ENCODE measurements around the gene KIAA1755.

The KIAA1755 gene

DNA sequence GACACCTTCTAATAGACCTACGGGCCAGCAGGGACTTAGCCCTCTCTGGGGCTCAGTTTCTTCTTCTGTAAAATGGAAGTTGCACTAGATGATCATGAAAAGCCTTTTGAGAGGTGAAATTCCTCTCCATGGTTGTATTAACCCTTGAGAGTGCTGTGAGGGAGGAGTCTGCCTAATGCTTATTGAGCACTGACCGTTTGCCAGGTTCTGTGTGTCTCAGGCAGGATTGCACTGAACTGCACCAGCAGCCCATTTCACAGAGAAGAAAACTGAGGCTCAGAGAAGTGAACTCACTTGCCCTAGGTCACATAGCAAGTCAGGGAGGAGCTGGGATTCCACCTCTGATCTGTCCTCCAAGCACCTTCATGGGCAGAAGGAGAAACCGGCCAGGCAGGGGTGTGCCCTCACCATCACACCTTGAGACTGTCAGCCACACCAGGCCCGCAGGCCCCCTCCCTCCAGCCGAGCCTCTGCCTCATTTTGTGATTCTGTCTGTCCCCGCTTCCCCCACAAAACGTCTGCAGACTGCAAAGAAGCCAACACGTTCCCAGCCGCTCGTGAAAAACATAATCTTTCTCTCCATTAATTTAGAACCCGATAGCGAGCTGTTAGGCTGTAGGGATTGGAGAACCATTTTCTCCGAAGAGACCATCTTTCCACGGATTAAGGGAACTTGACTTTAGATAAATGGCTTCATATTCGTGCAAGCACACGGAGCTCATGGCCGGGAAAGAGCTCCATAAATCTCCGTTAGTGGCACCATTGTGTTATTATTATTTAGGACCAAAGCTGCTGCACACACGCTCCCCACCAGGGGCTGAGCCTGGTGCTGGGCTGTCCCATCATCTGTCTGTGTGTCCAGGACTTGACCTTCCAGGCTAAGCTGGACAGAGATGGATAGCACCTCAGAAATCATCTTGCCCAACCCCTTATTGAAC is 46.0 kb downstream of the KIAA1755 start:
- DNase-seq (ENCODE audit: low read depth in 1 of 2, low spot score in 1 of 2): no peak
- in situ Hi-C loops (cut with HindIII; ENCODE audit: low pct_unique_long_range_greater_than_20kb, low sequenced_read_pairs): no loop called here
- no peak for TF ChIP-seq JUND (IDR thresholded peaks at IDR 0.05; ENCODE audit: low read depth)

DNA sequence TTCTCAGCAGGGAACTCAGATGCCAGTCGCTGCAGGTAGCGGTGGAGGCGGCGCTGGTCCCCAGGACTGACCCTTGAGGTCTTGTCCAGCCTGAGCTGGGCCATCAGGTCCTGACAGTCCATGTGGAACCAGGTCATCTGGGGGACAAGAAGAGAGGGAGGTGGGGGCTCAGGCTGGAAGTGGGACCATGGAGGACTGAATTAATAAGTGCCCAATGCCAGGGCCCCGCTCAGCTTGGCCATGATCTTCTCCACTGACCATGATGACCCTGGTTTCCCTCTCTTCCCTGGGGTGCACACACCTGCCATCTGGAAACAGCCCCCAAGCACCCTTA is 47.0 kb downstream of the KIAA1755 start:
- in situ Hi-C loops (cut with HindIII; ENCODE audit: low pct_unique_long_range_greater_than_20kb, low sequenced_read_pairs): no loop called here
- no peak for DNase-seq (ENCODE audit: low read depth in 1 of 2, low spot score in 1 of 2)
- no peak for TF ChIP-seq JUND (IDR thresholded peaks at IDR 0.05; ENCODE audit: low read depth)

DNA sequence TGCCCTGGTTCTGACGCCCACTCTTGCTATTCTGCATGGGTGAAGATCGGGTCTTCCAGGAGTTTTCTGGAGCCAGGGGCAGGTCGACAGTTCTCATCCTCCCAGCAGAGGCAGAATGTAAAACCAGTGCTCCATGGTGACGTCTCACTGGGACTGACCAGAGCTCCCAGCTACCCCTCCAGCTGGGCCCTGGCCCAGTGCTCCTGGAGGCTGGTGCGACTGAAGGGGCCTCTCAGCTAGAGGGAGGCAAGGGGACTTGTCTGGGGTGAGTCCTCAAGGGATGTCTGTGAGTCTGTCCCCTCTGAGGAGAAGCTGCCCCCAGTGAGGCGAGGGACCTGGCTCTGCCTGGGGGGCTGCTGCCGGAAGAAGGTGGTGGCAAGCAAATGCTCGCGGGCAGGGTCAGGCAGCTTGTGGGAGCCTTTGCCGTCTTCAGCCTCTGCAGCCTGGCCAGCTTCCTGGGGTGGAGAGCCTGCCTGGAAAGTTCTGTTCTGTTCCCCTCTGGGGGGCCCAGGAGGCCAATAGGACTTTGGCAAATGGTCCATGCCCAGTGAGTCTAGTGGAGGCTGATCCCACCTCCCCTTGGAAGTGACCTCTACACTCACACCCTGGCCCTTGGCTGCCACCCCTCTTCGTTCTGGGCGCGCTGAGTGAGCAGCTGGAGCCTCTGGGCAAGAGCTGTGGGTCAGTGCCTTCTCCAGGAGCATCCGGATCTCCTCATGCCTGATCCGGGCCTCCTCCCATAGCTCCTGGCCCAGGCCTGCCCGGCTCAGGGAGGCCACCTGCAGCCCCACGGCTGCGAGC is 47.5 kb downstream of the KIAA1755 start:
- DNase-seq (ENCODE audit: low read depth in 1 of 2, low spot score in 1 of 2): no peak
- TF ChIP-seq JUND (IDR thresholded peaks at IDR 0.05; ENCODE audit: low read depth): no peak
- in situ Hi-C loops (cut with HindIII; ENCODE audit: low pct_unique_long_range_greater_than_20kb, low sequenced_read_pairs): no loop called here

DNA sequence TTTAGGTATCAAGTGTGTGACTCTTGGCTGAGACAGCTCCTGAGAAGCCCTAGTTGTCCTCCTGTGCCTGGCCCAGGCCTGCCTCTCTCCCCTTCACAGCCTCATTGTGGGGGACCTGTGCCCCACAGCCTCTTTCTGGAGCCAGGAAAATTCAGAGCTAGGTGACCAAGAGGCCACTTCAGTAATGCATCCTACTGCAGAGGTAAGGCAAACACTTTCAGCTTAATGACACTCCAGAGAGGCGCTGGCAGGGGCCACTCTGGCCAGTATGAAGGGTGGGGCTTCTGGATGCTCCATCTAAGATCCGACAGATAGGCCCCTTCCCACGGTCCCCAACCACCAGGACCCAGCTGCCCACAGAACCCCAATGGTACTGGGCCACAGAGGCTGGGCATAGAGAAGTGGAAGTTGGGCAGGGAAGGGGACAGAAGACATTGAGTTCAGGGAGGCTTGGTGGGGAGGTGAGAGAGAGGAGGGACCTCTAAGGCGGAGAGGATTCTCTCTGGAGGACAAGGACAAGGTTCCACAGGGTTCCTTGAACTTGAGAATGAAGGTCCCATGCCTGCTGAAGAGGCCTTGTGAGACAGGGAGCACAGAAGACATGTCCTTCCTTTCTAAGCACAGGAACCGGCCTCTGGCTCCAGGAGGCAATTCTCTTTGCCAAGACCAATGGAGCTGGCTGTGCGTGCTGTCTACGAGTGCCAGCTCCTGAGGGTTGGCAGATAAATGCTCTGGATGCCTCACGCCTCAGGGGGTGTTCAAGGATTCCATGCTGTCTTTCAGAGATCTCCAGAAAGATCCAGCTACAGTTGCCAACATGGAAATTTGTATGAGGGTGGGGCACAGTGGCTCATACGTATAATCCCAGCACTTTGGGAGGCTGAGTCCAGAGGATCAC is 49.1 kb downstream of the KIAA1755 start:
- no peak for DNase-seq (ENCODE audit: low read depth in 1 of 2, low spot score in 1 of 2)
- in situ Hi-C loops (cut with HindIII; ENCODE audit: low pct_unique_long_range_greater_than_20kb, low sequenced_read_pairs): no loop called here
- no peak for TF ChIP-seq JUND (IDR thresholded peaks at IDR 0.05; ENCODE audit: low read depth)

DNA sequence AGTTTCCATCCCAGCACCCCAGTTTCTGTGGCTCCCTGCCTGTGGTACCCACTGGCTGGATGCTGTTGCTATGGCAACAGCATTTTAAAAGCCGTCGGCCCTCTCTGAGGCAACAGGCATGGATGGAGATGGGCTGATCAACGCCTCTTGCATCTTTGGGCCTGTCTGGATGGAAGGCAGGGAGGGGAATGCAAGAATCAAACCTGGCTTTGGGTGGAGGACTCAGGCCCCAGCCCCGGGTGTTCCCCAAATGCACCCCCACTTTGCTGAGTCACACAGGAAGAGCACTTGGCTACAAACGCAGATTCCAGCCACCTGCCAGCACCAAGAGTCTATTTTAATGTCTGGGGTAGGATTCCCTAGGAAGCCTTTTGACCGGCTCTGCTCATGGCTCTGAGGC is 49.8 kb downstream of the KIAA1755 start:
- DNase-seq (ENCODE audit: low read depth in 1 of 2, low spot score in 1 of 2): no peak
- in situ Hi-C loops (cut with HindIII; ENCODE audit: low pct_unique_long_range_greater_than_20kb, low sequenced_read_pairs): no loop called here
- TF ChIP-seq JUND (IDR thresholded peaks at IDR 0.05; ENCODE audit: low read depth): no peak

DNA sequence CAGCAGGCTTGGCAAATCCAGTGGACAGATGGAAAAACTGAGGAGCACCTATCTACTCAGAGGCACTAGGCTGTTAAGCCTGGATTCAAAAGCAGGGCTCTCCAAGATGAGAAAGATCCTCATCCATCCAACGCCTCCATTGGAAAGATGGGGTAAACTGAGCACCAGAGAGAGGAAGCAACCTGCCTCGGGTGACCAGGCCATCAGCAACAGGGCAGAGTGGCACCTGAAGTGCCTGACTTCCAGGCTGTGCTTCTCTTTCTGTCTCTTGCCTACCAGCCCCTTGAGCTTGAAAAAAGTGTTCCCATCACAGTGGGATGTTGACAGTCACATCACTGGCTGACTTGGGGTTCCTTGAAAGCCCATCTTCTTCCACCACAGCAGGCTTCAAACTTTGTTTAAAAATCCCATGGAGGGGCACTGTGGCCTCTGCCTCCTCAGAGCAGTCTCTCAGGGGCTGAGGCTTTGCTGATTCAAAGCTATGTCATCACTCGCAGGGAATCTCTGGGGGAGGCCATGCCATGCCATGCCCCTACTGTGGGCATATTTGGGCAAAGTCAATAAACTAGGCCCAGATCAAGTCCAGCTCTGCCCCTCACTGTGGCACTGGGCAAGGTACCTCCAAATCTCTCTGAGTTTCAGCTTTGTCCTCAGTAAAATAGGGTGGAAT is 50.7 kb downstream of the KIAA1755 start:
- in situ Hi-C loops (cut with HindIII; ENCODE audit: low pct_unique_long_range_greater_than_20kb, low sequenced_read_pairs): no loop called here
- DNase-seq (ENCODE audit: low read depth in 1 of 2, low spot score in 1 of 2): no peak
- TF ChIP-seq JUND (IDR thresholded peaks at IDR 0.05; ENCODE audit: low read depth): no peak

DNA sequence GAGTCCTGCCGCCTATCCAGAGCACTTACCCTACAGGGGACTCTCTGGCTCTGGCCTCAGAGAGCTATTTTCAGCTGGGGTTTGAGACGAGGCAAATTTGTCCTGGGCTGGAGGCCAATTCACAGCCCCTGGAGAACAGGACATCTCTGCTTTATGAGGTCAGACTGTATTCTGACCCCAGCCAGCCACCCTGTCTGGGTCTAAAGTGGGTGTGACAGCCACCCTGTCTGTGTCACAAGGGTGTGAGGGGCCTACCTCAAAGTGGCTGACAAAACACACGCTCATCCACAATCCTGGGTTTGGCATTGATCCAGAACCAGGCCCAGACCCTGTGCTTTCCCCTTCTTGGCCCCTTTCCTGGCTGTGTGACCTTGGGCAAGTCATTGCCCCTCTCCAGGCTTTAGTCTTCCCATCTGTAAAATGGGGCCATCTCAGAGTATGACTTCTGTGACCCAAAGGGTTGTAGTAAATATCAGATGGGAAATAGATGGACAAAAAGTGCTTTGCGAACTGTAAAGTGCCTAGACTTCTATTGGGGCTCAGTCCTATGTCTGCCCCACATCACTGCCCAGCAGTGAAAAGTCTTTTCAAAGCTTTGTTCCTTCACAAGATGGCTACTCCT is 51.4 kb downstream of the KIAA1755 start:
- no peak for TF ChIP-seq JUND (IDR thresholded peaks at IDR 0.05; ENCODE audit: low read depth)
- in situ Hi-C loops (cut with HindIII; ENCODE audit: low pct_unique_long_range_greater_than_20kb, low sequenced_read_pairs): no loop called here
- no peak for DNase-seq (ENCODE audit: low read depth in 1 of 2, low spot score in 1 of 2)

DNA sequence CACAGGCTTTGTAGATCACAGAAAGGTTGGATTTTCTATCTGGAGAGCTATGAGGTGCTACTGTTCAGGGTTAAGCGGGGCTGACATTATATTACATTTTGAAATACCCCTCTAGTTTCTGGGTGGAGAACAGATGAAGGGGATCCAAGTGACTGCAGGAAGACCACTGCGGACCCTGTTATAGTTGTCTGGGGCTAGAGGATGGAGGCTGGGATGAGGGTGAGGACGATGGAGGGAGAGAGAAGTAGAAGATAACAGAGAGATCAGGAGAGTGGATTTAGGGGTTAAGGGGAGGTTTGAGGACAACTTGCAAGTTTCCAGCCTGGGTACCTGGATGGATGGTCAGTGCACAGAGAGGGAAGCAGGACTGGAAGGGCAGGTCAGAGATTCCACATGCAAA is 52.0 kb downstream of the KIAA1755 start:
- in situ Hi-C loops (cut with HindIII; ENCODE audit: low pct_unique_long_range_greater_than_20kb, low sequenced_read_pairs): no loop called here

DNA sequence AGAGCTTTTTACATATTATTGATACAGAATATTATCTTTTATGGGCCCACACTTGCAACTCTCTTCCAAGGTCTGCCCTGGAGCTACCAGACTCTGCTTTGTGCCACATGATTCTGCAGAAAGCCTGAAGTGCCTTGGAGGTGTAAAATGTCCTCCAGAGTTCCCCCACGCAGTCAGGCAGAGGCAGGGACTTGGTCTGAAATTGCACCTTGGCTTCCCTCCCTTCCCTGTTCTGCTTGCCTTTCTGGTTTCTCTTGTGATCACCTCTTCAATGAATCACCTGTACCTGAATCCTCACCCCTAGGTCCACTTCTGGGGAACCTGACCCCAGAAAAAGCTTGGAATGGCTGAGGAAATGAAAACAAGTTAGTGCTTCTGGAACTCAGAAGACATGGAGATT is 52.4 kb downstream of the KIAA1755 start:
- DNase-seq (ENCODE audit: low read depth in 1 of 2, low spot score in 1 of 2): no peak
- TF ChIP-seq JUND (IDR thresholded peaks at IDR 0.05; ENCODE audit: low read depth): no peak
- in situ Hi-C loops (cut with HindIII; ENCODE audit: low pct_unique_long_range_greater_than_20kb, low sequenced_read_pairs): no loop called here

More for the DNA sequence above, 52.0 kb downstream of the KIAA1755 start:
- TF ChIP-seq JUND (IDR thresholded peaks at IDR 0.05; ENCODE audit: low read depth): no peak
- DNase-seq (ENCODE audit: low read depth in 1 of 2, low spot score in 1 of 2): no peak

DNA sequence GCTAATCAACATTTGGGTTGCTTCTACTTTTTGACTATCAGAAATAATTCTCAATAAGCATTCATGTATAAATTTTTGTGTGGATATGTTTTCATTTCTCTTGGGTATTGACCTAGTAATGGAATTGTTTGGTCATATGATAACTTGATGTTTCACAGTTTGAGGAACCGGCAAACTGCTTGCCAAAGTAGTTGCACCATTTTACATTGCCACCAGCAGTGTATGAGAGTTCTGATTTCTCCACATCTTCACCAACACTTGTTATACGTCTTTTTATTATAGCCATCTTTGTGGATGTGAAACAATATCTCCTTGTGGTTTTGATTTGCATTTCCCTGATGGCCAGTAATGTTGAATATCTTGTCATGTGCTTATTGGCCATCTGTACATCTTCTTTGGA is 52.9 kb downstream of the KIAA1755 start:
- no peak for DNase-seq (ENCODE audit: low read depth in 1 of 2, low spot score in 1 of 2)
- no peak for TF ChIP-seq JUND (IDR thresholded peaks at IDR 0.05; ENCODE audit: low read depth)

DNA sequence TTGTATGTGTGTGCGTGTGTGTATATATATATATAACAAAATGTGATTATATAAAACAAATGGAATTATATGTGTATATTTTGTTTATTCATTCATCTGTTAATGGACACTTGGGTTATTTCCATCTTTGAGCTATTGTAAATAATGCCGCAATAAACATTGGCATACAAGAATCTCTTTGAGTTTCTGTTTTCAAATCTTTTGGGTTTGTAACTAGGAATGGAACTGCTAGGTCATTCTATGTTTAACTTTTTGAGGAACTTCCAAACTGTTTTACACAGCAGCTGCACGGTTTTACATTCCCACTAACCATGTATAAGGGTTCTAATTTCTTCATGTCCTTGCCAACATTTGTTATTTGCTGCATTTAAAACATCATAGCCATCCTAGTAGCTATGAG is 55.5 kb downstream of the KIAA1755 start:
- no peak for DNase-seq (ENCODE audit: low read depth in 1 of 2, low spot score in 1 of 2)
- in situ Hi-C loops (cut with HindIII; ENCODE audit: low pct_unique_long_range_greater_than_20kb, low sequenced_read_pairs): no loop called here
- TF ChIP-seq JUND (IDR thresholded peaks at IDR 0.05; ENCODE audit: low read depth): no peak

More for the DNA sequence above, 52.9 kb downstream of the KIAA1755 start:
- in situ Hi-C loops (cut with HindIII; ENCODE audit: low pct_unique_long_range_greater_than_20kb, low sequenced_read_pairs): no loop called here
